ENCODE results near the gene ADIG.

GRCh38 chr20:38559764-38560163, 21.2 kb upstream of the ADIG start:
- TF ChIP-seq CTCF (IDR thresholded peaks at IDR 0.05 in 8 of 11, conservative IDR thresholded peaks at IDR 0.05 in 3 of 11) (no peak), POLR2A (IDR thresholded peaks at IDR 0.05) (no peak)

Measured in spleen (tissue), 7 donors.